Measurements from ENCODE around the gene SLC37A4.

DNA sequence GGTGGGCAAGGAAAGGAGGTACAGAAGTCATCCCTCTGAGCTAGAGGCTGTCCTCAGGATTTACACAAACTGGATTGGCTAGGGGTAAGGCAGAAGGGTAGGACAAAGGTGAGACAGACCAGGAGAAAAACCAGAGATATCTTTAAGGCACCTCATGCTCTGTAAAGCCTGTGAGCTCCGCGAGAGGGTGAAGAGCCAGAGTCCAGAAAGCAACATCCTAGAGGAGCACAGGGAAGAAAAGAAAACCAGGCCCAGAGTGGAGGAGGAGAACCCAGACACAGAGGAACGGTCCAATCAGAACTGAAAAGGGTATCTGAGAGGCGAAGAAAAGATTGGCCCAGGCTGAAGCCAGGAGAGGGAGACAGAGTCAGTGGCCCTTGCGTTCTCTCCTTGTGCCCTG, 5.1 kb downstream of the SLC37A4 start:
- TF ChIP-seq, protein P1, sequence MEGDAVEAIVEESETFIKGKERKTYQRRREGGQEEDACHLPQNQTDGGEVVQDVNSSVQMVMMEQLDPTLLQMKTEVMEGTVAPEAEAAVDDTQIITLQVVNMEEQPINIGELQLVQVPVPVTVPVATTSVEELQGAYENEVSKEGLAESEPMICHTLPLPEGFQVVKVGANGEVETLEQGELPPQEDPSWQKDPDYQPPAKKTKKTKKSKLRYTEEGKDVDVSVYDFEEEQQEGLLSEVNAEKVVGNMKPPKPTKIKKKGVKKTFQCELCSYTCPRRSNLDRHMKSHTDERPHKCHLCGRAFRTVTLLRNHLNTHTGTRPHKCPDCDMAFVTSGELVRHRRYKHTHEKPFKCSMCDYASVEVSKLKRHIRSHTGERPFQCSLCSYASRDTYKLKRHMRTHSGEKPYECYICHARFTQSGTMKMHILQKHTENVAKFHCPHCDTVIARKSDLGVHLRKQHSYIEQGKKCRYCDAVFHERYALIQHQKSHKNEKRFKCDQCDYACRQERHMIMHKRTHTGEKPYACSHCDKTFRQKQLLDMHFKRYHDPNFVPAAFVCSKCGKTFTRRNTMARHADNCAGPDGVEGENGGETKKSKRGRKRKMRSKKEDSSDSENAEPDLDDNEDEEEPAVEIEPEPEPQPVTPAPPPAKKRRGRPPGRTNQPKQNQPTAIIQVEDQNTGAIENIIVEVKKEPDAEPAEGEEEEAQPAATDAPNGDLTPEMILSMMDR (IDR thresholded peaks at IDR 0.05), result no peak
- no peak for TF ChIP-seq POLR2A (IDR thresholded peaks at IDR 0.05)

All from Peyer's patch (tissue), 4 donors.